ENCODE results near the gene RTN4RL1.
A peak's percentile ranks its signal among the peaks of the same experiment; 100 is the strongest.

Gene RTN4RL1

DNA sequence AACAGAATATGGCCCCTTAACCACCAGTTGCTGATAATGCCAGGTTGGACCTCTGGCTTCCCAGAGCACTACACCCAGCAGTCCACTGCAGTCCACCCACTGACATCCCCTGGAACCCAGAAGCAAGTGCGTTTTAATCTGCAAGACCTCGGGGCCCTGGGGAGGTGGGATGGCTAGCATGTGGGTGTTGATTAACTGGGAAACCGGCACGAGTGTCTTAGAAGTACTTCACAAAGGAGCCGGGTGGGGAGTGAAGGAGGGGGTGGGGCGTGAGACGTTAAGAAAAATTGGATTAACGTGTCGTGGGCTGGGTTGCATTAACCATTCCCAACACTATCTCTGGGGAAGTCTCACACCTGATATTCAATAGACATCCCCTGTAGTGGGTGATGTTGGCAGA, 23.7 kb upstream of the RTN4RL1 start:
- H4K8ac ChIP-seq (ENCODE audit: low read length), result no peak overlapping the region
- H2BK120ac ChIP-seq (ENCODE audit: low read depth, low read length), result no peak overlapping the region
- no peak overlapping the region for H2BK15ac ChIP-seq (ENCODE audit: low read depth, poor library complexity, severe bottlenecking)
- WGBS, result 13% methylated on average over 4 of the region's 9 CpGs
- H3K27ac ChIP-seq (ENCODE audit: low read length, poor library complexity, severe bottlenecking), result no peak overlapping the region
- H3K4me3 ChIP-seq (ENCODE audit: insufficient read depth in 1 of 2, low read depth in 1 of 2, low read length in 2 of 2), result peak overlapping the region in 1 of 2 experiments; percentile 85
- H4K91ac ChIP-seq (ENCODE audit: low read length), result no peak overlapping the region
- no peak overlapping the region for H3K23ac ChIP-seq (ENCODE audit: low read length in 2 of 2)
- H3K9me3 ChIP-seq (ENCODE audit: control insufficient read depth, low read length), result no peaks in the 10 kb centered on the region
- H2AK5ac ChIP-seq (ENCODE audit: low read length, severe bottlenecking), result no peak overlapping the region
- H3K18ac ChIP-seq (ENCODE audit: low read depth in 1 of 2, low read length in 2 of 2), result no peak overlapping the region
- no peak for DNase-seq
- H2BK5ac ChIP-seq (ENCODE audit: low read depth, low read length, poor library complexity, severe bottlenecking), result no peak overlapping the region
- H3K14ac ChIP-seq (ENCODE audit: low read length in 2 of 2), result no peak overlapping the region
- no peak overlapping the region for H2AFZ ChIP-seq (ENCODE audit: low read depth, low read length)
- H3K4ac ChIP-seq (ENCODE audit: low read depth in 1 of 2, low read length in 2 of 2), result no peak overlapping the region
- peaks cover 13% of the 10 kb centered on the region for H3K79me1 ChIP-seq (replicated peaks; ENCODE audit: low read length, poor library complexity, severe bottlenecking)
- H3K9ac ChIP-seq (ENCODE audit: low read length), result peak overlapping the region; percentile 98
- H3K27me3 ChIP-seq (ENCODE audit: control insufficient read depth in 1 of 2, insufficient read depth in 1 of 2, low read length in 2 of 2), result no peaks in the 10 kb centered on the region
- peaks cover 8 to 10% of the 10 kb centered on the region in 2 experiments for H3K36me3 ChIP-seq (ENCODE audit: control insufficient read depth in 1 of 2, insufficient read depth in 2 of 2, low read depth in 1 of 2, low read length in 2 of 2)
- peaks cover 32% of the 10 kb centered on the region for H3K4me1 ChIP-seq (ENCODE audit: control insufficient read depth, insufficient read depth, low read depth, low read length)
- H3K4me2 ChIP-seq (ENCODE audit: low read length, poor library complexity, severe bottlenecking), result peak overlapping the region; percentile 84
- H2BK12ac ChIP-seq (ENCODE audit: low read length in 2 of 2), result no peak overlapping the region

DNA sequence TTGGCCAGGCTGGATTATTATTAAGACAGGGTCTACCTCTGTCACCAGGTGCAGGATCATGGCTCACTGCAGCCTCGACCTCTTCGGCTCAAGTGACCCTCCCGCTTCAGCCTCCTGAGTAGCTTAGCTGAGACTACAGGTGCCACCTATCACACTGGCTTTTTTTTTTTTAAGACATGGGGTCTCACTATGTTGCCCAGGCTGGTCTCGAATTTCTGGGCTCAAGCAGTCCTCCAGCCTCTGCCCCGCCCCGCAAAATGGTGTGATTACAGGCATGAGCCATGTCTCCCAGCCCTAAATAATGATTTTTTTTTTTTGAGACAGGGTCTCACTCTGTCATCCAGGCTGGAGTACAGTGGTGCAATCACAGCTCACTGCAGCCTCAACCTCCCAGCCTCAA, 22.5 kb upstream of the RTN4RL1 start:
- no peak overlapping the region for H2AK5ac ChIP-seq (ENCODE audit: low read length, severe bottlenecking)
- 91% methylated on average over 6 of the region's 6 CpGs for WGBS
- no peak overlapping the region for H3K18ac ChIP-seq (ENCODE audit: low read depth in 1 of 2, low read length in 2 of 2)
- no peak overlapping the region for H2BK5ac ChIP-seq (ENCODE audit: low read depth, low read length, poor library complexity, severe bottlenecking)
- no peak overlapping the region for H2BK15ac ChIP-seq (ENCODE audit: low read depth, poor library complexity, severe bottlenecking)
- H3K79me1 ChIP-seq (replicated peaks; ENCODE audit: low read length, poor library complexity, severe bottlenecking), result peaks cover 16% of the 10 kb centered on the region
- H3K27ac ChIP-seq (ENCODE audit: low read length, poor library complexity, severe bottlenecking), result no peak overlapping the region
- H4K91ac ChIP-seq (ENCODE audit: low read length), result no peak overlapping the region
- peaks cover 36% of the 10 kb centered on the region for H3K4me1 ChIP-seq (ENCODE audit: control insufficient read depth, insufficient read depth, low read depth, low read length)
- peaks cover 19 to 22% of the 10 kb centered on the region in 2 experiments for H3K36me3 ChIP-seq (ENCODE audit: control insufficient read depth in 1 of 2, insufficient read depth in 2 of 2, low read depth in 1 of 2, low read length in 2 of 2)
- H4K8ac ChIP-seq (ENCODE audit: low read length), result no peak overlapping the region
- H3K4me3 ChIP-seq (ENCODE audit: insufficient read depth in 1 of 2, low read depth in 1 of 2, low read length in 2 of 2), result no peak overlapping the region
- H2AFZ ChIP-seq (ENCODE audit: low read depth, low read length), result no peak overlapping the region
- DNase-seq, result no peak
- H3K9ac ChIP-seq (ENCODE audit: low read length), result no peak overlapping the region
- no peaks in the 10 kb centered on the region for H3K27me3 ChIP-seq (ENCODE audit: control insufficient read depth in 1 of 2, insufficient read depth in 1 of 2, low read length in 2 of 2)
- H3K23ac ChIP-seq (ENCODE audit: low read length in 2 of 2), result no peak overlapping the region
- no peak overlapping the region for H2BK120ac ChIP-seq (ENCODE audit: low read depth, low read length)
- H3K4ac ChIP-seq (ENCODE audit: low read depth in 1 of 2, low read length in 2 of 2), result no peak overlapping the region
- H2BK12ac ChIP-seq (ENCODE audit: low read length in 2 of 2), result no peak overlapping the region
- no peaks in the 10 kb centered on the region for H3K9me3 ChIP-seq (ENCODE audit: control insufficient read depth, low read length)
- no peak overlapping the region for H3K4me2 ChIP-seq (ENCODE audit: low read length, poor library complexity, severe bottlenecking)
- no peak overlapping the region for H3K14ac ChIP-seq (ENCODE audit: low read length in 2 of 2)

DNA sequence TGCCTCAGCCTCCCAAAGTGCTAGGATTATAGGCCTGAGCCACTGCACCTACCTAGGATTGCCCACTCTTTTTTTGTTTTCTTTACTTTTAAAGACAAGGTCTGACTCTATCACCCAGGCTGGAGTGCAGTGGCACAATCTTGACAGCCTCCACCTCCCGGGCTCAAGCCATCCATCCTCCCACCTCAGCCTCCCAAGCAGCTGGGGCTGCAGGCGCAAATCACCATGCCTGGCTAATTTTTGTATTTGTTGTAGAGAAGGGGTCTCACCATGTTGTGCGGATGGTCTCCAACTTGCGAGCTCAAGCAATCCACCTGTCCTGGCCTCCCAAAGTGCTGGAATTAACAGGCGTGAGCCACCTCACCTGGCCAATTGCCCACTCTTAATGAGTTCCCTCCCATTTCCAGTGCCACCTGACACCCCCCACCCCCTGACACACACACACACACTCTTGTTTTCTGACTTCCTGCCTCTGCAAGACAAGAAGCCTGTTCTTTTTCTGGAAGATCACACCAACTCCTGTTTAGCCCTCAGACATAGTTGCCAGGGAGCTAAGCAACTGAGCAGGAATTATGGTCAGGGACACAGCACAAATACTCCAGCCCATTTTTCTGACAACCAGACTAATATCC, 19.2 kb upstream of the RTN4RL1 start:
- Histone ChIP-seq H2BK15ac (ENCODE audit: low read depth, poor library complexity, severe bottlenecking) (no peak overlapping the region), H2BK5ac (ENCODE audit: low read depth, low read length, poor library complexity, severe bottlenecking) (no peak overlapping the region), H2AK5ac (ENCODE audit: low read length, severe bottlenecking) (no peak overlapping the region), H2BK120ac (ENCODE audit: low read depth, low read length) (no peak overlapping the region), H3K4me3 (ENCODE audit: insufficient read depth in 1 of 2, low read depth in 1 of 2, low read length in 2 of 2) (no peak overlapping the region), H3K27ac (ENCODE audit: low read length, poor library complexity, severe bottlenecking) (no peak overlapping the region), H2BK12ac (ENCODE audit: low read length in 2 of 2) (no peak overlapping the region), H4K8ac (ENCODE audit: low read length) (no peak overlapping the region), H2AFZ (ENCODE audit: low read depth, low read length) (no peak overlapping the region), H3K4me2 (ENCODE audit: low read length, poor library complexity, severe bottlenecking) (no peak overlapping the region), H3K18ac (ENCODE audit: low read depth in 1 of 2, low read length in 2 of 2) (no peak overlapping the region), H3K4ac (ENCODE audit: low read depth in 1 of 2, low read length in 2 of 2) (no peak overlapping the region), H3K36me3 (ENCODE audit: control insufficient read depth in 1 of 2, insufficient read depth in 2 of 2, low read depth in 1 of 2, low read length in 2 of 2) (peaks cover 32 to 33% of the 10 kb centered on the region in 2 experiments), H3K9me3 (ENCODE audit: control insufficient read depth, low read length) (no peaks in the 10 kb centered on the region), H3K4me1 (ENCODE audit: control insufficient read depth, insufficient read depth, low read depth, low read length) (peaks cover 26% of the 10 kb centered on the region), H3K79me1 (replicated peaks; ENCODE audit: low read length, poor library complexity, severe bottlenecking) (peaks cover 21% of the 10 kb centered on the region), H3K27me3 (ENCODE audit: control insufficient read depth in 1 of 2, insufficient read depth in 1 of 2, low read length in 2 of 2) (no peaks in the 10 kb centered on the region), H3K23ac (ENCODE audit: low read length in 2 of 2) (no peak overlapping the region), H3K14ac (ENCODE audit: low read length in 2 of 2) (no peak overlapping the region), H3K9ac (ENCODE audit: low read length) (peak overlapping the region; percentile 91), H4K91ac (ENCODE audit: low read length) (no peak overlapping the region)
- DNase-seq, result no peak
- WGBS, result over 99% methylated on average over 4 of the region's 5 CpGs

DNA sequence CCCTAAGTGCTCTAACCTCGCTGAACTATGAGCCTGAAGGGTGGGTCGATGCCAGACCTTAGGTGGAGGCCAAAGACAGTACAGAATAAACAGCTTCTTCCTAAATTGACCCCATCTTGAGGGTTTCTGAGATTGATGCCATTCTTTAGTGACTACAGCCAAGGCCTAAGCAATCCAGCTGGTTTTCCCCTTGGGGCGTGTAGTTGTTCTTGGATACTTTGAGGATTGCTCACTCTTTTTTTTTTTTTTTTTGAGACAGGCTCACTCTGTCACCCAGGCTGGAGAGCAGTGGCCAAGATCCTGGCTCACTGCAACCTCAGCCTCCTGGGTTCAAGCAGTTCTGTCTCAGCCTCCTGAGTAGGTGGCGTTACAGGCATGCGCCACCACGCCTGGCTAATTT, 18.7 kb upstream of the RTN4RL1 start:
- H2BK12ac ChIP-seq (ENCODE audit: low read length in 2 of 2), result no peak overlapping the region
- no peak overlapping the region for H3K4ac ChIP-seq (ENCODE audit: low read depth in 1 of 2, low read length in 2 of 2)
- H3K18ac ChIP-seq (ENCODE audit: low read depth in 1 of 2, low read length in 2 of 2), result no peak overlapping the region
- WGBS, result 78% methylated on average over 5 of the region's 6 CpGs
- H2BK5ac ChIP-seq (ENCODE audit: low read depth, low read length, poor library complexity, severe bottlenecking), result no peak overlapping the region
- no peak overlapping the region for H2BK15ac ChIP-seq (ENCODE audit: low read depth, poor library complexity, severe bottlenecking)
- DNase-seq, result peak; percentile 77
- no peaks in the 10 kb centered on the region for H3K27me3 ChIP-seq (ENCODE audit: control insufficient read depth in 1 of 2, insufficient read depth in 1 of 2, low read length in 2 of 2)
- H3K9me3 ChIP-seq (ENCODE audit: control insufficient read depth, low read length), result no peaks in the 10 kb centered on the region
- no peak overlapping the region for H3K4me2 ChIP-seq (ENCODE audit: low read length, poor library complexity, severe bottlenecking)
- H2BK120ac ChIP-seq (ENCODE audit: low read depth, low read length), result no peak overlapping the region
- H2AK5ac ChIP-seq (ENCODE audit: low read length, severe bottlenecking), result no peak overlapping the region
- H3K9ac ChIP-seq (ENCODE audit: low read length), result peak overlapping the region; percentile 91
- H4K8ac ChIP-seq (ENCODE audit: low read length), result no peak overlapping the region
- H3K27ac ChIP-seq (ENCODE audit: low read length, poor library complexity, severe bottlenecking), result no peak overlapping the region
- H3K36me3 ChIP-seq (ENCODE audit: control insufficient read depth in 1 of 2, insufficient read depth in 2 of 2, low read depth in 1 of 2, low read length in 2 of 2), result peaks cover 32 to 33% of the 10 kb centered on the region in 2 experiments
- no peak overlapping the region for H3K23ac ChIP-seq (ENCODE audit: low read length in 2 of 2)
- H3K14ac ChIP-seq (ENCODE audit: low read length in 2 of 2), result no peak overlapping the region
- H2AFZ ChIP-seq (ENCODE audit: low read depth, low read length), result no peak overlapping the region
- H3K4me3 ChIP-seq (ENCODE audit: insufficient read depth in 1 of 2, low read depth in 1 of 2, low read length in 2 of 2), result peak overlapping the region in 1 of 2 experiments; percentile 91
- peaks cover 22% of the 10 kb centered on the region for H3K4me1 ChIP-seq (ENCODE audit: control insufficient read depth, insufficient read depth, low read depth, low read length)
- peaks cover 21% of the 10 kb centered on the region for H3K79me1 ChIP-seq (replicated peaks; ENCODE audit: low read length, poor library complexity, severe bottlenecking)
- no peak overlapping the region for H4K91ac ChIP-seq (ENCODE audit: low read length)

Measured in mesenchymal stem cell (in vitro differentiated cells and primary cell).